DLD1 (cell line): ENCODE data around the gene TNF.

Experiments
- in situ Hi-C: cut with HindIII; loops from 2 replicates; pipeline ENCODE4 v1.10.0; 2017; ENCODE audit warnings: low sequenced_read_pairs

TNF gene

DNA sequence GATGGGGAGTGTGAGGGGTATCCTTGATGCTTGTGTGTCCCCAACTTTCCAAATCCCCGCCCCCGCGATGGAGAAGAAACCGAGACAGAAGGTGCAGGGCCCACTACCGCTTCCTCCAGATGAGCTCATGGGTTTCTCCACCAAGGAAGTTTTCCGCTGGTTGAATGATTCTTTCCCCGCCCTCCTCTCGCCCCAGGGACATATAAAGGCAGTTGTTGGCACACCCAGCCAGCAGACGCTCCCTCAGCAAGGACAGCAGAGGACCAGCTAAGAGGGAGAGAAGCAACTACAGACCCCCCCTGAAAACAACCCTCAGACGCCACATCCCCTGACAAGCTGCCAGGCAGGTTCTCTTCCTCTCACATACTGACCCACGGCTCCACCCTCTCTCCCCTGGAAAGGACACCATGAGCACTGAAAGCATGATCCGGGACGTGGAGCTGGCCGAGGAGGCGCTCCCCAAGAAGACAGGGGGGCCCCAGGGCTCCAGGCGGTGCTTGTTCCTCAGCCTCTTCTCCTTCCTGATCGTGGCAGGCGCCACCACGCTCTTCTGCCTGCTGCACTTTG, at the start of gene TNF:
TSS of gene TNF (plus strand) at position 231 of the 567 bp plus-strand sequence. CDS start at position 408, 177 bp downstream.
- in situ Hi-C loops: no loop called here

DNA sequence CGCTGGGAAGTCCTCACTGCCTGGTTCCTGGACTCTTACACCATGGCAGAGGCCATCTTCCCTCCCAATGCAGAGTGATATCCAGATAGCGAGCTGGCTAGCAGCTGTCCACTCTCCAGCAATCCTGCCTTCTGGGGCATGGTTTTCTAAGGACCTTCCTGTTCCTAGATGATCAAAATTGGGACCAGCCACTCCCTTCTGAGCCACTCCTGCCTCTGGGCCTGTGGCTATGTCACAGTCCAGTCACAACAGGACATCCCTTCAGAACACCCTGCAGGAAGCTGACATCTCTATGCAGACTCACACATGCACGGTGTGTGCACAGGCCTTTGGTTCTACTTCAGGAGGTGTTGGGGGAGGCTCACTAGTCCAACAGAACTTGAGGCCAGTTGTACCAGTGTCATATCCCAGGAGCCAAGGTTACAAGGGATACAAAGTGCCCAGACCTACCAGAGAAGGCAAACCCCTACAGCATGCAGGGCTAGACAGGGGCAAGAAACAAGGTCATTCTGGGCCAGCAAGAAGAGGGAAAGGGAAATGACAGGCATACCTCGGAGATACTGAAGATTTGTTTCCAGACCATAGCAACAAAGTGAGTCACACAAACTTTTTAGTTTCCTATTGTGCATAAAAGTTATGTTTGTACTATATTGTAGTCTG, 49.3 kb upstream of the TNF start:
- in situ Hi-C loops: no loop called here

DNA sequence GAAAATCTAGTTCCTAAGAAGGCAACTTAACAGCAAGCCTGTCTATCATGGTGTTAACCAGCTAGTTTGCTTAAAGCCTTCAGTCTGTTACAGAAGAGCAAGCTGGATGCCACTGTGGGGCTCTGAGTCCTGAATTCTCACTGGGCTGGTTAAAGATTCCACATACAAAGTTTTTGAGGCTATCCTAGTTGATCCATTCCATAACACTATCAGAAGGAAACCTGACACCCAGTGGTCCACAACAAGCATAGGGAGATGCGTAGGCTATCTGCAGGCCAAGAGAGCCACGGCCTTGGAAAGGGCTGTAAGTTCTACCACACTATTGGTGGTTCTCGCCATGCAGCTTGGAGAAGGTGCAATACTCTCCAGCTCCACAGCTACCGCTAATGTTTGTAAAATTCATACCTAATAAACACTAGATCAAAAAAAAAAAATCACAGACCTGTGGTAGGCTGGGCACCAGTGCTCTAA, 47.0 kb upstream of the TNF start:
- in situ Hi-C loops: no loop called here

DNA sequence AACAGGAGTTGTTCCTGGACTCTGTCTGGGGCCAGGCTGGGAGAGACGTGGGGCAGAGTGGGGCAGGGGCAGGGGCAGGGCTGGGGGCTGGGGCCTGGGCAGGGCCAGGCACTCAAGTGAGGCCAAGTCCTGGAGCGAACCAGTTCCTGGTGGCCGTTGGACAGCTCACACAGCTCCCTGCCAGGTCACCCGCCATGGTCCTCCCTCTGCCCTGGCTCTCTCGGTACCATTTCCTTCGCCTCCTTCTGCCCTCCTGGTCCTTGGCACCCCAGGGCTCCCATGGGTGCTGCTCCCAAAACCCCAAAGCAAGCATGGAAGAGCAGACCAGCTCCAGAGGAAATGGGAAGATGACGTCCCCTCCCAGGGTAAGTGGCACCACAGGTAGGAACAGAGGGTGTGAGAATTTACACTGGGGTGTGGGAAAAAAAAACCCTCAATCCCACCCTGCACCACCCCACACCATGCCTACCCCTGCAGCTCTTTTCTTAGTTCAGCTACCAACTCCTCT, 46.5 kb upstream of the TNF start, which contains the start of gene MCCD1:
TSS of gene MCCD1 (plus strand) at position 142 of the 508 bp plus-strand sequence. CDS start at position 195, 53 bp downstream.
- in situ Hi-C loops: no loop called here

DNA sequence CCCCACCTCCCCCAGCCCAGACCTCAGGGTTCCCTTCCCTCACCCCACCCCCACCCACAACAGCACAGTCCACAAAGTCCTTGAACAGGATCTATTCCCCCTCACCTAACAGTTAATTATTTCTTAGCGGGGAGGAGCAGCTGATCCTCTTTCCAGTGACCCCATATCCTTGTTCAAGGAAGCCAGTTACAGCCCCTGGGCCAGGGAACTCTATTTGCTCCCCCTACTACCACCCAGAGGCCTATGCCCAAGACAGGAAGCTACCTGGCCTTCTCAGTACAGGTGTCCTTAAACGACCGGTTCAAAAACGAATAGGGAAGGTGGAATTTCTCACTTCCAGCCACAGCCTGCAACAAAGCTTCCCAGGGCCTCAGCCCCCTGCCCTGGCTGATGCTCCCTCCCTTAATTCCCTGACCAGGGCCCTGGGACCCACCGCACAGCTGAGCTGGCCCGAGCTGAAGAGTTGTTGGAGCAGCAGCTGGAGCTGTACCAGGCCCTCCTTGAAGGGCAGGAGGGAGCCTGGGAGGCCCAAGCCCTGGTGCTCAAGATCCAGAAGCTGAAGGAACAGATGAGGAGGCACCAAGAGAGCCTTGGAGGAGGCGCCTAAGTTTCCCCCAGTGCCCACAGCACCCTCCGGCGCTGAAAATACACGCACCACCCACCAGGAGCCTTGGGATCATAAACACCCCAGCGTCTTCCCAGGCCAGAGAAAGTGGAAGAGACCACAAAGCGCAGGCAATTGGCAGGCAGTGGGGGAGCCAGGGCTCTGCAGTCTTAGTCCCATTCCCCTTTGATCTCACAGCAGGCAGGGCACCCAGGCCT, 45.8 kb upstream of the TNF start:
- in situ Hi-C loops: no loop called here

DNA sequence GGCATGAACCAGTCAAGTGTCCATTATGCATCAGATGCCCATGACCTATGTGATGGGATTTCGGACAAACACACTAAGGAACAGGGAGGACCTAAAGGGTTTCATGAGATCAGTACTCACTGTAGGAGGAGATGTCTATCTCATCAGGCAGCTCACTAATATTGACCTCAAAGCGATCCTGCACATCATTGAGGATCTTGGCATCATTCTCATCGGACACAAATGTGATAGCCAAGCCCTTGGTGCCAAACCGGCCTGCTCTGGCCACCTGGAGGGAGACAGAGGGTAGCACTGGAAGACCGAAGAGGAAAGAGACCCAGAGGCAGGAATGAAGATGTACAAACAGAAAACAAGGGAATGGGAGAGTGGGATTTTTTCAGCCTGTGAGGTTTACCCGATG, 44.7 kb upstream of the TNF start:
- in situ Hi-C loops: no loop called here

DNA sequence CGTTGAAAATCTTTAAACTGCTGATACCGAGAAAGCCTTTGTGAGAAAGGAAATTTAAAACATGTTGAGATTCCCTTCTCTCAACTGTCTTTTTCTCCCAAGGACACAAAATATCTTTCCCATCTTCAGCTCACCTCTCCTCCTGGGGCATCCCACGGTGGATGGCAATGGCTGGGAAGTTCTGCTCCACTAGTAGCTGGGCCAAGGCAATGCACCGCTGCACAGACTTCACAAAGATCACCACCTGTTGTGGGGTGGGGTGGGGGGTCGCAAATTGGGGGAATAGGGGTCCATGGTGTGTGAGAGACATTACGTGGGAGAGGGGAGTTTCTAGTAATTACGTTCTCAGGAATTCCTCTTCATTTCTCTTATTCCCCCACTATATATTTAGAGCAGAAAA, 44.2 kb upstream of the TNF start:
- in situ Hi-C loops: no loop called here

DNA sequence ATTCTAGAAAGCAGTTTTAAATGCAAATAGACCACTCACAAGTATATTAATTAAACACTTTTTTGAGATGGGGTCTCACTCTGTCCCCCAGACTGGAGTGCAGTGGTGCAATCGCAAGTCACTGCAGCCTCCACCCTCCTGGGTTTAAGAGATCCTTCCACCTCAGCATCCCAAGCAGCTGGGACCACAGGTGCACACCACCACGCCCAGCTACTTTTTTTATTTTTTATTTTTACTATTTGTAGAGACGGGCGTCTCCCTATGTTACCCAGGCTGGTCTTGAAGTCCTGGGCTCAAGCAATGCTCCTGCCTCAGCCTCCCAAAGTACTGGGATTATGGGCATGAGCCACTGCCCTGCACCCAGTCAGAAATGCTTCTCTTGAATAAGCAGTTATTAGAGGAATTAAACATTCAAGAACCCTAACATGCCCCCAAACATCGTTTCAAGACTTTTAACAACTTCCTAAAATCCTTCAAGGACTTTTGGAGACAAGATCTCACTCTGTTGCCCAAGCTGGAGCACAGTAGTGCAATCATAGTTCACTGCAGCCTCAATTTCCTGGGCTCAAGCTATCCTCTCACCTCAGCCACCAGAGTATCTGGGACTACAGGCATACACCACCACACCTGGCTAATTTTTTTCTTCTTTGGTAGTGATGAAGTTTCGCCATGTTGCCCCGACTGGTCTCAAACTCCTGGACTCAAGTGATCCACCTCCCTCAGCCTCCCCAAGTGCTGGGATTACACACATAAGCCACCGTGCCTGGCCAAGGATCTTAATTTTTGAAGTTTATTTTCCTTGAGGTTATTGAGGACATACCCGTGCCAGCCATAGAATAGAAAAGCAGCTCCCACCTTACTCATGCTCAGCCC, 43.4 kb upstream of the TNF start:
- in situ Hi-C loops: no loop called here

DNA sequence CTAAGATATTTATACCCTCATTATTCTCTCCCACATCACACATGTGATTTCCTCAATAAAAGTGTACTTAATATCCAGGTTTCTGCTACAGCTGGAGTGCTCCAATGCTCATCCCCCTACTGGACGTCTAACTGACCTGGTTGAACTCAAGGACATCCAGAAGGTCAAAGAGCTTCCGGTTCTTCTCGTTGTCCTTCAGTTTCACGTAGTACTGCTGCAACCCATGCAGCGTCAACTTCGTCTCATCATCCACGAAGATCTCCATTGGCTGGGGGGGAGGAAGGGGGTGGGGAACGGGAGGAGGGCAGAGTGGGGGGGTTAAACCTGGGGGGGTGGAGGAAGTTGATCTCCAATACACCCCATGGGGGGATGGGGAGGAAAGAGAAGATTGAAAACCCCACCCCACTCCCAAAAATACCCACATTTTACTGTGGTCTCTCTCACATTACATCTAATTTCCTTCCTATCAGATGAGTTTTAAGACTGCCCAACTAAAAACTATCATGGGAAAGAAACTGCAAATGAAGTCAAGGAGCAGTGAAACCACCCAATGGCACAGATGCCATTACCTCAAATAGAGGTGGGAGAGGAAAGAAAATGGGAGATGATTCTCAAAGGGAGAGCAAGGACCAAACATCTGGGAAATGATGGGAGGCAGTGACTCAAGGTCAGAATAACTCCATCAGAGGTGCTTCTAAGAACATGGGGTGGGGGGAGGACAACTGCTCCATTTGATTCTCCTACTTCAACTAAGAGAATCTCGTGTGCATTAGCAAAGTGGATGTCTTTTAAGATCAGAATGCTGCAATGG, 42.5 kb upstream of the TNF start:
- in situ Hi-C loops: no loop called here

DNA sequence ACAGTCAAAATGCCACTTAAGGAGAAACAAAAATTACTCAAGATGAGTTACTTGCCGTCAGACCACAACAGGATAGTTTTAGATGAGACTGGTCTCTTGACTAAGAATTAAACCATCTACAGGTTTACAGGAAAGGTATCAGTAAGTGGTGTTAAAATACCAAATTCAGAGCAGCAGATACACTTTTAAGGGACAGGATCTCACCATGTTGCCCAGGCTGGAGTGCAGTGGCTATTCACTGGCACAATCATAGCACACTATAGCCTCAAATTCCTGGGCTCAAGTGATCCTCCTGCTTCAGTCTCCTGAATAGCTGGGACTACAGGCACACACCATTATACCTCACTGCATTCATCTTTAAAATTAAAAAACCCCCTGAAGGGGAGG, 41.9 kb upstream of the TNF start:
- in situ Hi-C loops: no loop called here

DNA sequence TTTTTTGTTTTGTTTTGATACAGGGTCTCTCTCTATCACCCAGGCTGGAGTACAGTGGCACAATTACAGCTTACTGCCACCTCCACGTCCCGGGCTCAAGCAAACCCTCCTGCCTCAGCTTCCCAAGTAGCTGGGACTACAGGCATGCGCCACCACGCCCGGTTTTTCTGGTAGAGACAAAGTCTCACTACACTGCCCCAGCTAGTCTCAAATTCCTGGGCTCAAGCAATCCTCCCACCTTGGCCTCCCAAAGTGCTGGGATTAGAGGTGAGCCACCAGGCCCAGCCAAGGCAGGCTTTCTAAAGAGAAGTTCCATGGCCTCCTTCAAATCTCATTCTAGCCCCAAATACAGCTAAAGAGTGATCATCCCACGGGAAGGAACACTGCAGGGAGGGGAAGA, 41.4 kb upstream of the TNF start:
- in situ Hi-C loops: no loop called here

DNA sequence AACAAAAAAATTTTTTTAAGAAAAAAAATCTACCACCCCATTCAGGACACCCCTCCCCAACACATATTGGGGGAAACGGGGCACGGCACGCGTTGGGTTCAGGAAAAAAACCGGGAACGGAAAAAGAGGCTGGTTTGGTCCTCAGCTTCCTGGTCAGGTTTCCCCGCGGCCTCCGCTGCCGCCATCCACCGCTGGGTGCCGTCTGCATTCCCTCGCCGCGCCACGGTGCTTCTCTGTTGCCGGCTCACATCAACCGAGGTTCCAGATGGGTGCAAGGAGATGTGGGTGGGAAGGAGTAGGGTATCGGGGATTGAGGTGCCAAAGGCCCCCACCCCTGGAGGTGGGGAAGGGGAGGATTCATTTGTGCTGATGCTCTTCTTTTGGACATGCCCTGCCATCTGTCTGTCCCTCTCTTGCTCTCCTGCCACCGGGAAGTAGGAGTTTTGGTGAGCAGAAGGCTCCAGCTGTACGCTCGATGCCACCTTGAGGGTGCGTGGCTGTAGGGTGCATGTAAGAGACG, 40.8 kb upstream of the TNF start:
- in situ Hi-C loops: no loop called here

DNA sequence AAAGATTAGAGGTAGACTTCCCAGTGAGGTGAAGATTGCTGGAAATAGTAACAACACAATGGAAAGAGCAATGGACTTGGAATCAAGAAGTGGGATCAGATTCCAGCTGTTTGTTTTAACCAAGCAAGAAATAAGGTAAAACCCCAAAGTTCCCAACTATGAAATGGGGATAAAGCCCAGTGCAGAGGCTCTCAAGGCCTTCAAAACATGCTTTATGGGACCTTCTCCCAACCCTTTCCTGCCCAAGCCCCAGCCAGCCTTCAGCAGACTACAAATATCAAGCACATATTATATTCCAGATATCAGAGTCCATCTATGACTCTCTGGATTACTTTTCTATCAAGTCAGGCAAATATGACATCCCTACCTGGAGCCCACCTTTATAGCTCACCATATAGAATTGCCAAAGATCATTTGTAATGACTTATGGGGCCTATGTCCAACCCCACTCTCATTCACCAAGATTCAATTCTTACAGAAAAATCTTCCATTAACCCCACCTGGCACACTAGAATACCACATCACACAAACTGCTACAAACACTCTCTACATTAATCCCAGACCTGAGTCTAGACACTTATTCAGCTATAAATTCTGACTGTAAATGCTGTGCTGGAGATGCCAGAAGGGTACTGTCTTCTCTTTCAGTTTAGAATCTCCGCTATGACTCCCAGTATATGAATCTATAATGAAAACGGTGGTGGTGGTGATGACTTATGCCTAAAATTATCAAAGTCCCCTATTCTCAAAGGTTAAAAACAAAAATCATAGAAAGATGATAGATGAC, 39.6 kb upstream of the TNF start:
- in situ Hi-C loops: no loop called here

DNA sequence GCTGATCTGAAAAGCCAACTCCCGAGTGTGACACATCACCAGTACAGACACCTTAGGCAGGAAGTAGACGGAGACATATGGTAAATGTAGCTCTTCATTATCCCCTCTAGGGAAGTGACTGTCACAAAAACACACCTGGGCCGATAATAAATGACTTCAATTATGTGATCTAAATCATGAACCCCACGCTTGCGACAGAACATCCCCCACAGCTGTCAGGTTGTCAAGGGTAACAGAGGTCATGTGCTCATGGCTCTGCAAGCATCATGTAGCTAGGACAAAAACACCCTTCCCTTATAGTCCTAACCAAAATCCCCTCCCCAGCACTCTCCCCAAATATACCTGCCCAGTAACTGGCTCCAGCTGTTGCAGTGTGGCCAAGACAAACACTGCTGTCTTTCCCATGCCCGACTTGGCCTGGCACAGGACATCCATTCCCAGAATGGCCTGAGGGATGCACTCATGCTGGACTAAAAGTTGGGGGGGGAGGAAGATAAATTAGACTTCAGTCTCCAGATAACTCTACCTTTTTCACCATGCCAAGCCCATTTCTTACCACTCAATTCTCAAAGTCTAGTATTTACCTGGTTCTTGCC, 36.5 kb upstream of the TNF start:
- in situ Hi-C loops: no loop called here

DNA sequence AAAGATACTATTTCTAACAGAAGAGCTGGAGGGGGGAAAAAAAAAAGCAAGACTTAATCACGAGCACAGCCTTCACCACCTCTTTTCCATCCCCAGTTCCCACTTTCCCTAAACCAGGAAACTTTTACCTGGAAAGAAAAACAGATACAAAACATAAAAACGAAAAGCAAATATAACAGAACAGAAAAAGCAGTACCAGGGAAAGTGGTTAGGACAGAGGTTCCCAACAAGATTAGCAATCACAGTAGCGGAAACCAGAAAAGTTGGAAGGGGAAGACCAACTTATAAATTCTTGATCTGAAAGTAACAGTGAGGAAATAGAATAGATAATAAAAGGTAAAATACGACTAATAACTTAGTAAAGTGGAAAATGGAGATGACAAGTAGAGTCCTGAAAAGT, 34.7 kb upstream of the TNF start:
- in situ Hi-C loops: no loop called here

DNA sequence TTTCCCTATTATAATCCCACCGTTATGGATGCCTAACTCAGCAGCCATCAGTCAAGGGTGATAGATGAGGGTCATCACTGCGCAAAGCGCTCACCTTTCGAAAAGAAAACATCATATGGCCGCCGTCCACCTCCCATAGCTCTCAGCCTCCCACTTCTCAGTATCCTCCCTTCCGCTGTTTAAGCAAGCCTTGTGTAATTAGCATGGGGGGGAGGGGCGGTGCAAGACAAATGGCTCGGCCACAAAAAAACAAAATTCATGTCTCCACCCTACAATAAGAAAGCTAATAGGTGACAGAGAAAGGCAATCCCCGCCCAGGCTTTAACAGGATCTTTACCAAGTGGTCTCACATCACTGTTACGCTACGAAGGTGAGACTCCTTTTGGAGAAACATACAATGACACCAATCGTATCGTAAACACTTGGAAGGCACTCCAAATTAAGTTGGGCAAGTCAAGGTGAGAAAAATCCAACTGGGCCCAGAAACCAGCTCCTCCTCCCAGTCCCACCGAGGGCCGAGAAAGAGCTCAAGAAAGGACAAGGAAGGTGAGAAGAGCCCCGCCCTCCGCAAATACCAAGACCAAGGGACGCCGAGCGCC, 34.2 kb upstream of the TNF start:
- in situ Hi-C loops: no loop called here

DNA sequence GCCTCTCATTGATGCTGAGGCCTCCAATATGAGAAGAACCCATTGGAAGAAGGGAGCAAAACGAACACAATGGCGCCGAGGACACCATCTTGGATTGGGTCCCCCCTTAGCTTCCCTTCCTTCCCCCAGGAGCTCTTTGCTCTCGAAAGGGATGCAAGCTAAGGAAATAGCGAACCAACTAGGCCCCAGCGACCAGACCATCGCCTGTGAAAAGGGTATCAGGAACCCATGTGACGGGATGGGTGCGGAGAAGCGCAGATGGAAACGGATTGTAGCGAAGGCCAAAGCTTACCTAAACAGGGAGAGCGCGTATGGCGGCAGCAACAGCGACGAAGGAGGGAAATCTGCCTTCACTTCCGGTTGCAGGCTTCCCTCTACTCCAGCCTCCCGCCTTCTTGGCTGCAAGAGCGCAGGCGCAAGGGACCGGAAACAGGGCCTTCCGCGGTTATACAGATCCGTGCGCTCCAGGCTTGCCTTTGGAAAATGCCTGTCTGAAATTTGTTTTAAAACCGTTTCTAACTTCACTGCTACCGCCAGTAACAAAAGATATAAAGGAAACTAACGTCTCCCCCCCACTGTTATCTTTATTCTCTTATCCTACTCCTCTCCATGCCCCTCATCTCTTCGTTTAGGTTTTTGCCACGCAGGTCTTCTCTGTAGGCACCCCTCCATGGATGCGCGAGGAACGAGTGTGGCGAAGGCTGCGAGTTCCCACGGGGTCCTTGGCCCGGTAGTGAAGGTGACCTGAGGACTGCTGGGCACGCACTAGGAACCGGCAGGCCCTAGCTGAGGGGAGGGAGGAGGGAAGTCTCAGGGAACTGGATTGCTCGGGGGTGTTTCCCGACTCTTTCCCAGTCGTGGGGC, 33.5 kb upstream of the TNF start, which contains the start of gene DDX39B:
TSS of gene DDX39B (minus strand) at position 346 of the 864 bp plus-strand sequence. CDS start 1,471 bp downstream, outside the sequence.
- in situ Hi-C loops: no loop called here
